ENCODE results near the gene PODXL2. TPM values are rescaled to one million over a fixed set of nuclear protein-coding genes. Genes with fewer than 3 reads are reported as not detected.
"Not testable (repeated sequence)": the region's sequence is repeated elsewhere in the genome, so short reads cannot be mapped to it uniquely, and the experiment has no call there.

Gene PODXL2
- total RNA-seq, 1 donor from 2014 or later: 16.8 TPM

- DNase-seq (ENCODE audit: low spot score): no peak
Observed at GRCh38 chr3:127629467-127630403, 750 bp downstream of the PODXL2 start.

GRCh38 chr3:127630811-127631714 is 2.1 kb downstream of the PODXL2 start:
- DNase-seq (ENCODE audit: low spot score): no peak

GRCh38 chr3:127632035-127632820 is 3.2 kb downstream of the PODXL2 start:
- no peak for DNase-seq (ENCODE audit: low spot score)

- no peak for DNase-seq (ENCODE audit: low spot score)
Observed at GRCh38 chr3:127634653-127635052, 5.7 kb downstream of the PODXL2 start.

GRCh38 chr3:127637546-127637945 is 8.6 kb downstream of the PODXL2 start:
- DNase-seq (ENCODE audit: low spot score): no peak

- DNase-seq (ENCODE audit: low spot score): no peak
Observed at GRCh38 chr3:127637971-127638370, 9.0 kb downstream of the PODXL2 start.

GRCh38 chr3:127639173-127640041 is 10.4 kb downstream of the PODXL2 start:
- no peak for DNase-seq (ENCODE audit: low spot score)

- no peak for DNase-seq (ENCODE audit: low spot score)
Observed at GRCh38 chr3:127640042-127640355, 11.0 kb downstream of the PODXL2 start.

- DNase-seq (ENCODE audit: low spot score): no peak
Observed at GRCh38 chr3:127644641-127645370, 15.8 kb downstream of the PODXL2 start.

GRCh38 chr3:127645371-127646015 is 16.5 kb downstream of the PODXL2 start:
- no peak for DNase-seq (ENCODE audit: low spot score)

GRCh38 chr3:127646501-127647046 is 17.6 kb downstream of the PODXL2 start:
- DNase-seq (ENCODE audit: low spot score): no peak

- DNase-seq (ENCODE audit: low spot score): no peak
Observed at GRCh38 chr3:127647166-127647844, 18.3 kb downstream of the PODXL2 start.

- no peak for DNase-seq (ENCODE audit: low spot score)
Observed at GRCh38 chr3:127647845-127648204, 18.8 kb downstream of the PODXL2 start.

- no peak for DNase-seq (ENCODE audit: low spot score)
Observed at GRCh38 chr3:127650236-127650635, 21.3 kb downstream of the PODXL2 start.

- no peak for DNase-seq (ENCODE audit: low spot score)
Observed at GRCh38 chr3:127651516-127652172, 22.7 kb downstream of the PODXL2 start.

GRCh38 chr3:127652246-127652995 is 23.4 kb downstream of the PODXL2 start:
- DNase-seq (ENCODE audit: low spot score): peak; percentile 40

GRCh38 chr3:127654374-127654773 is 25.4 kb downstream of the PODXL2 start:
- no peak for DNase-seq (ENCODE audit: low spot score)

- not testable (repeated sequence) for DNase-seq (ENCODE audit: low spot score)
Observed at GRCh38 chr3:127654993-127655392, 26.0 kb downstream of the PODXL2 start.

Measured in mucosa of gallbladder (tissue), 1 donor.